ENCODE results near the gene MPC1L. TPM values are rescaled to one million over a fixed set of nuclear protein-coding genes. Genes with fewer than 3 reads are reported as not detected.

Gene MPC1L
- total RNA-seq, 3 donors from 2014 or later = not detected

GRCh38 chrX:40653535-40653934 is 30.3 kb downstream of the MPC1L start:
- Histone ChIP-seq H3K27me3 (peaks cover 0 to 25% of the 10 kb centered on the region in 2 donors), H3K27ac (no peak overlapping the region), H3K9me3 (no peaks in the 10 kb centered on the region), H3K4me3 (no peak overlapping the region), H3K36me3 (no peaks in the 10 kb centered on the region), H3K4me1 (no peaks in the 10 kb centered on the region)
- DNase-seq (ENCODE audit: low spot score in 2 of 2) = no peak
- TF ChIP-seq POLR2AphosphoS5 (IDR thresholded peaks at IDR 0.05) (no peak), POLR2A (IDR thresholded peaks at IDR 0.05) (no peak)
- TF ChIP-seq, protein P1, sequence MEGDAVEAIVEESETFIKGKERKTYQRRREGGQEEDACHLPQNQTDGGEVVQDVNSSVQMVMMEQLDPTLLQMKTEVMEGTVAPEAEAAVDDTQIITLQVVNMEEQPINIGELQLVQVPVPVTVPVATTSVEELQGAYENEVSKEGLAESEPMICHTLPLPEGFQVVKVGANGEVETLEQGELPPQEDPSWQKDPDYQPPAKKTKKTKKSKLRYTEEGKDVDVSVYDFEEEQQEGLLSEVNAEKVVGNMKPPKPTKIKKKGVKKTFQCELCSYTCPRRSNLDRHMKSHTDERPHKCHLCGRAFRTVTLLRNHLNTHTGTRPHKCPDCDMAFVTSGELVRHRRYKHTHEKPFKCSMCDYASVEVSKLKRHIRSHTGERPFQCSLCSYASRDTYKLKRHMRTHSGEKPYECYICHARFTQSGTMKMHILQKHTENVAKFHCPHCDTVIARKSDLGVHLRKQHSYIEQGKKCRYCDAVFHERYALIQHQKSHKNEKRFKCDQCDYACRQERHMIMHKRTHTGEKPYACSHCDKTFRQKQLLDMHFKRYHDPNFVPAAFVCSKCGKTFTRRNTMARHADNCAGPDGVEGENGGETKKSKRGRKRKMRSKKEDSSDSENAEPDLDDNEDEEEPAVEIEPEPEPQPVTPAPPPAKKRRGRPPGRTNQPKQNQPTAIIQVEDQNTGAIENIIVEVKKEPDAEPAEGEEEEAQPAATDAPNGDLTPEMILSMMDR (IDR thresholded peaks at IDR 0.05) = no peak
- intact Hi-C loops (cut with DNase I; ENCODE audit: low total_unique reads) = no loop called here

DNA sequence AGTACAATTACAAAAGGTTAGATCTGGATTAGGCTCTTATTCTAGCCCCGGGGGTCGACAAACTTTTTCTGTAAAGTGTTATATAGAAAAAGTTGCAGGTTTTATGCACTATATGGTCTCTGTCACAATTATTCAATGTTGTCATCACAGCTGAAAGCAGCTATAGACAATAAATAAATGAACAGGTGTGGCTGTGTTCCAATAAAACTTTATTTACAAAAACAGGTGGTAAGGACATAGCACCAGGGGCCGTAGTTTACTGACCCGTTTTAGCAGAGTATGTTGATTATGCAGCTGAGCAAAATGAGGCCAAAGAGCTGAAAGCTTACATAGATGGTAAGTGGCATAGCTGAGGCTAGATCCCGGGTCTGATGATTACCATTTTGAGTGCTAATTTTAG is 37.2 kb downstream of the MPC1L start:
- Histone ChIP-seq H3K4me1 (no peaks in the 10 kb centered on the region), H3K4me3 (no peak overlapping the region), H3K27me3 (peaks cover 0 to 23% of the 10 kb centered on the region in 2 donors), H3K27ac (no peak overlapping the region), H3K36me3 (no peaks in the 10 kb centered on the region), H3K9me3 (no peaks in the 10 kb centered on the region)
- TF ChIP-seq, protein P1 (IDR thresholded peaks at IDR 0.05) = no peak
- TF ChIP-seq POLR2A (IDR thresholded peaks at IDR 0.05) (no peak), POLR2AphosphoS5 (IDR thresholded peaks at IDR 0.05) (no peak)
- no peak for DNase-seq (ENCODE audit: low spot score in 2 of 2)
- intact Hi-C loops (cut with DNase I; ENCODE audit: low total_unique reads) = no loop called here

DNA sequence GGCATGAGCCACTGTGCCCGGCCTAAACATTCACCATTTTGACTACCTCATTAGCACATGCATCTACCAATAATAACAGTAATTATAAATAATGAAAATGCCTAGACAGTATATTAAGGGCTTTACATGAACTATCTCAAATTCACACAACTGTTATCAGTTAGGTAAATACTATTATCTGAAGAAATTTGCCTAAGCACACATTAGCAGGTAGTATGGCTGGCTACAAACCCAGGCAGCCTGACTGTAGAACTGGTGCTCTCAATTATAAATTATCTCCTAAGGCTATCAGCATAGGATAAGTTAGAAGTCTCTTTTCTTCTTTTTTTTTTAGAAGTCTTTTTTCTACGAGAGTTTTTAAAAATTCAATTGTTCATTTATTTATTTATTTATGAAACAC is 38.3 kb downstream of the MPC1L start:
- intact Hi-C loops (cut with DNase I; ENCODE audit: low total_unique reads) = no loop called here
- Histone ChIP-seq H3K4me3 (no peak overlapping the region), H3K36me3 (no peaks in the 10 kb centered on the region), H3K4me1 (no peaks in the 10 kb centered on the region), H3K9me3 (no peaks in the 10 kb centered on the region), H3K27ac (no peak overlapping the region), H3K27me3 (peaks cover 0 to 25% of the 10 kb centered on the region in 2 donors)
- TF ChIP-seq, protein P1 (IDR thresholded peaks at IDR 0.05) = no peak
- TF ChIP-seq POLR2A (IDR thresholded peaks at IDR 0.05) (no peak), POLR2AphosphoS5 (IDR thresholded peaks at IDR 0.05) (no peak)
- no peak for DNase-seq (ENCODE audit: low spot score in 2 of 2)

DNA sequence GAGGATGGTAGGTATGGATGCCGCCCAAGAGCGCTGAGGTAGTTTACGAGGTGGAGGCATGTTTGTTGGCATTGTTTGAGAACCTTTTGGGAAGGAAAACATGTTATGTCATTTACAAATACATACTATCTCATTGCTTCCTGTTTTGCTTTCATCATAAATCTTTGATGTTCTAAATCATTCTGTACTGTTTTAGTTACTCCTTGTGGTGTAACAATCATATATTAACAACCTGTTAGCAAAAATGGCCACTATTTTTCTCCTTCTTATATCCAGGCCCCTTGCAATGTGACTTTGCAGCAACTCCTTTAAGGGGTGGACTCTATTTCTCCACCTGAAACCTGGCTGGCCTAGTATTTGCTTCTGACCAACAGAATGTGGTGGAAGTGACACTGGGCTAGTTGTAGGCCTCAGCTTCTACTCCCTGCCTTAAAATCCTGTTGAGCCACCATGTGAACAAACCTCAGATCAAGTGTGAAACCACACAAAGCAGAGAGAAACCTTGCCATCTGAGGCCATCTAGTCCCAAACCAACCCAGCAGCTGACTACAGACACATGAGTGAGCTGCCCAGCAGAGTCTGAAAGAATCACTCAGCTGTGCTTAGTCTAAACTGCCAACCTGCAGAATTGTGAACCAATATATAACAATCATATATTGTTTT is 40.0 kb downstream of the MPC1L start:
- Histone ChIP-seq H3K27me3 (peaks cover 0 to 27% of the 10 kb centered on the region in 2 donors), H3K9me3 (no peaks in the 10 kb centered on the region), H3K36me3 (no peaks in the 10 kb centered on the region), H3K4me1 (no peaks in the 10 kb centered on the region), H3K27ac (no peak overlapping the region), H3K4me3 (no peak overlapping the region)
- no peak for DNase-seq (ENCODE audit: low spot score in 2 of 2)
- TF ChIP-seq, protein P1 (IDR thresholded peaks at IDR 0.05) = no peak
- TF ChIP-seq POLR2A (IDR thresholded peaks at IDR 0.05) = no peak
- TF ChIP-seq POLR2AphosphoS5 (IDR thresholded peaks at IDR 0.05) = no peak
- intact Hi-C loops (cut with DNase I; ENCODE audit: low total_unique reads) = no loop called here

GRCh38 chrX:40663880-40664630 is 40.8 kb downstream of the MPC1L start:
- H3K27ac ChIP-seq = no peak overlapping the region
- no peak for DNase-seq (ENCODE audit: low spot score in 2 of 2)
- intact Hi-C loops (cut with DNase I; ENCODE audit: low total_unique reads) = no loop called here

More at GRCh38 chrX:40663880-40664630, 40.8 kb downstream of the MPC1L start:
- H3K27me3 ChIP-seq = peaks cover 0 to 30% of the 10 kb centered on the region in 2 donors
- H3K36me3 ChIP-seq = no peaks in the 10 kb centered on the region
- H3K4me3 ChIP-seq = no peak overlapping the region
- H3K9me3 ChIP-seq = no peaks in the 10 kb centered on the region
- TF ChIP-seq POLR2AphosphoS5 (IDR thresholded peaks at IDR 0.05) (no peak), POLR2A (IDR thresholded peaks at IDR 0.05) (no peak)
- TF ChIP-seq, protein P1 (IDR thresholded peaks at IDR 0.05) = no peak
- no peaks in the 10 kb centered on the region for H3K4me1 ChIP-seq

All from breast epithelium (tissue), 4 donors.